Measurements from ENCODE around the gene APOBEC2. TPM values are rescaled to one million over a fixed set of nuclear protein-coding genes. Genes with fewer than 3 reads are reported as not detected.

Gene APOBEC2
- total and polyA plus RNA-seq, 2 of the 13 experiments (the other 11 are each of a cell fraction or from before 2014, with no cell fraction given): 0.09 TPM; not detected in 1

GRCh38 chr6:41065550-41066026 is 12.6 kb downstream of the APOBEC2 start (continued):
- TF ChIP-seq, protein P1, sequence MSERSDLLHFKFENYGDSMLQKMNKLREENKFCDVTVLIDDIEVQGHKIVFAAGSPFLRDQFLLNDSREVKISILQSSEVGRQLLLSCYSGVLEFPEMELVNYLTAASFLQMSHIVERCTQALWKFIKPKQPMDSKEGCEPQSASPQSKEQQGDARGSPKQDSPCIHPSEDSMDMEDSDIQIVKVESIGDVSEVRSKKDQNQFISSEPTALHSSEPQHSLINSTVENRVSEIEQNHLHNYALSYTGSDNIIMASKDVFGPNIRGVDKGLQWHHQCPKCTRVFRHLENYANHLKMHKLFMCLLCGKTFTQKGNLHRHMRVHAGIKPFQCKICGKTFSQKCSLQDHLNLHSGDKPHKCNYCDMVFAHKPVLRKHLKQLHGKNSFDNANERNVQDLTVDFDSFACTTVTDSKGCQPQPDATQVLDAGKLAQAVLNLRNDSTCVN (CRISPR knock-in tag; IDR thresholded peaks at IDR 0.05; ENCODE audit: borderline replicate concordance): no peak
- TF ChIP-seq, protein P2, sequence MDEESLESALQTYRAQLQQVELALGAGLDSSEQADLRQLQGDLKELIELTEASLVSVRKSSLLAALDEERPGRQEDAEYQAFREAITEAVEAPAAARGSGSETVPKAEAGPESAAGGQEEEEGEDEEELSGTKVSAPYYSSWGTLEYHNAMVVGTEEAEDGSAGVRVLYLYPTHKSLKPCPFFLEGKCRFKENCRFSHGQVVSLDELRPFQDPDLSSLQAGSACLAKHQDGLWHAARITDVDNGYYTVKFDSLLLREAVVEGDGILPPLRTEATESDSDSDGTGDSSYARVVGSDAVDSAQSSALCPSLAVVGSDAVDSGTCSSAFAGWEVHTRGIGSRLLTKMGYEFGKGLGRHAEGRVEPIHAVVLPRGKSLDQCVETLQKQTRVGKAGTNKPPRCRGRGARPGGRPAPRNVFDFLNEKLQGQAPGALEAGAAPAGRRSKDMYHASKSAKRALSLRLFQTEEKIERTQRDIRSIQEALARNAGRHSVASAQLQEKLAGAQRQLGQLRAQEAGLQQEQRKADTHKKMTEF (CRISPR knock-in tag; IDR thresholded peaks at IDR 0.05): peak; percentile 92
- TF ChIP-seq ZNF414 (CRISPR knock-in tag; IDR thresholded peaks at IDR 0.05) (peak; percentile 79; the same call in 1 of the 2 replicates), ZNF138 (CRISPR knock-in tag; IDR thresholded peaks at IDR 0.05; ENCODE audit: low read depth) (no peak), MEIS2 (CRISPR knock-in tag; IDR thresholded peaks at IDR 0.05) (no peak), ZNF446 (CRISPR knock-in tag; IDR thresholded peaks at IDR 0.05) (no peak), ZNF256 (CRISPR knock-in tag; conservative IDR thresholded peaks at IDR 0.05) (no peak), ZBTB8A (CRISPR knock-in tag; IDR thresholded peaks at IDR 0.05; ENCODE audit: borderline replicate concordance, low read depth) (no peak), SALL1 (CRISPR knock-in tag; IDR thresholded peaks at IDR 0.05) (no peak; the same call in 1 of the 2 replicates), KDM5A (IDR thresholded peaks at IDR 0.05; ENCODE audit: borderline replicate concordance, low read length) (no peak; the same call in 1 of the 2 replicates), IRF2 (CRISPR knock-in tag; IDR thresholded peaks at IDR 0.05) (peak; percentile 64; the same call in 1 of the 2 replicates), ZNF772 (CRISPR knock-in tag; IDR thresholded peaks at IDR 0.05) (no peak), ARID3A (IDR thresholded peaks at IDR 0.05; ENCODE audit: low read depth, low read length) (peak; percentile 88), U2AF2 (IDR thresholded peaks at IDR 0.05; ENCODE audit: low read depth, low read length) (no peak), ZNF367 (CRISPR knock-in tag; IDR thresholded peaks at IDR 0.05; ENCODE audit: borderline replicate concordance) (no peak), DPF2 (CRISPR knock-in tag; IDR thresholded peaks at IDR 0.05; ENCODE audit: borderline replicate concordance, low read depth) (peak; percentile 55; the same call in 1 of the 2 replicates), TMF1 (CRISPR knock-in tag; IDR thresholded peaks at IDR 0.05; ENCODE audit: low read depth) (no peak; the same call in 1 of the 2 replicates)
- TF ChIP-seq, protein P3, sequence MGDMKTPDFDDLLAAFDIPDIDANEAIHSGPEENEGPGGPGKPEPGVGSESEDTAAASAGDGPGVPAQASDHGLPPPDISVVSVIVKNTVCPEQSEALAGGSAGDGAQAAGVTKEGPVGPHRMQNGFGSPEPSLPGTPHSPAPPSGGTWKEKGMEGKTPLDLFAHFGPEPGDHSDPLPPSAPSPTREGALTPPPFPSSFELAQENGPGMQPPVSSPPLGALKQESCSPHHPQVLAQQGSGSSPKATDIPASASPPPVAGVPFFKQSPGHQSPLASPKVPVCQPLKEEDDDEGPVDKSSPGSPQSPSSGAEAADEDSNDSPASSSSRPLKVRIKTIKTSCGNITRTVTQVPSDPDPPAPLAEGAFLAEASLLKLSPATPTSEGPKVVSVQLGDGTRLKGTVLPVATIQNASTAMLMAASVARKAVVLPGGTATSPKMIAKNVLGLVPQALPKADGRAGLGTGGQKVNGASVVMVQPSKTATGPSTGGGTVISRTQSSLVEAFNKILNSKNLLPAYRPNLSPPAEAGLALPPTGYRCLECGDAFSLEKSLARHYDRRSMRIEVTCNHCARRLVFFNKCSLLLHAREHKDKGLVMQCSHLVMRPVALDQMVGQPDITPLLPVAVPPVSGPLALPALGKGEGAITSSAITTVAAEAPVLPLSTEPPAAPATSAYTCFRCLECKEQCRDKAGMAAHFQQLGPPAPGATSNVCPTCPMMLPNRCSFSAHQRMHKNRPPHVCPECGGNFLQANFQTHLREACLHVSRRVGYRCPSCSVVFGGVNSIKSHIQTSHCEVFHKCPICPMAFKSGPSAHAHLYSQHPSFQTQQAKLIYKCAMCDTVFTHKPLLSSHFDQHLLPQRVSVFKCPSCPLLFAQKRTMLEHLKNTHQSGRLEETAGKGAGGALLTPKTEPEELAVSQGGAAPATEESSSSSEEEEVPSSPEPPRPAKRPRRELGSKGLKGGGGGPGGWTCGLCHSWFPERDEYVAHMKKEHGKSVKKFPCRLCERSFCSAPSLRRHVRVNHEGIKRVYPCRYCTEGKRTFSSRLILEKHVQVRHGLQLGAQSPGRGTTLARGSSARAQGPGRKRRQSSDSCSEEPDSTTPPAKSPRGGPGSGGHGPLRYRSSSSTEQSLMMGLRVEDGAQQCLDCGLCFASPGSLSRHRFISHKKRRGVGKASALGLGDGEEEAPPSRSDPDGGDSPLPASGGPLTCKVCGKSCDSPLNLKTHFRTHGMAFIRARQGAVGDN (CRISPR knock-in tag; IDR thresholded peaks at IDR 0.05): no peak
- TF ChIP-seq, protein P4, sequence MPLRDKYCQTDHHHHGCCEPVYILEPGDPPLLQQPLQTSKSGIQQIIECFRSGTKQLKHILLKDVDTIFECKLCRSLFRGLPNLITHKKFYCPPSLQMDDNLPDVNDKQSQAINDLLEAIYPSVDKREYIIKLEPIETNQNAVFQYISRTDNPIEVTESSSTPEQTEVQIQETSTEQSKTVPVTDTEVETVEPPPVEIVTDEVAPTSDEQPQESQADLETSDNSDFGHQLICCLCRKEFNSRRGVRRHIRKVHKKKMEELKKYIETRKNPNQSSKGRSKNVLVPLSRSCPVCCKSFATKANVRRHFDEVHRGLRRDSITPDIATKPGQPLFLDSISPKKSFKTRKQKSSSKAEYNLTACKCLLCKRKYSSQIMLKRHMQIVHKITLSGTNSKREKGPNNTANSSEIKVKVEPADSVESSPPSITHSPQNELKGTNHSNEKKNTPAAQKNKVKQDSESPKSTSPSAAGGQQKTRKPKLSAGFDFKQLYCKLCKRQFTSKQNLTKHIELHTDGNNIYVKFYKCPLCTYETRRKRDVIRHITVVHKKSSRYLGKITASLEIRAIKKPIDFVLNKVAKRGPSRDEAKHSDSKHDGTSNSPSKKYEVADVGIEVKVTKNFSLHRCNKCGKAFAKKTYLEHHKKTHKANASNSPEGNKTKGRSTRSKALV (CRISPR knock-in tag; IDR thresholded peaks at IDR 0.05): no peak
